ENCODE data around the gene MTCL3.

DNA sequence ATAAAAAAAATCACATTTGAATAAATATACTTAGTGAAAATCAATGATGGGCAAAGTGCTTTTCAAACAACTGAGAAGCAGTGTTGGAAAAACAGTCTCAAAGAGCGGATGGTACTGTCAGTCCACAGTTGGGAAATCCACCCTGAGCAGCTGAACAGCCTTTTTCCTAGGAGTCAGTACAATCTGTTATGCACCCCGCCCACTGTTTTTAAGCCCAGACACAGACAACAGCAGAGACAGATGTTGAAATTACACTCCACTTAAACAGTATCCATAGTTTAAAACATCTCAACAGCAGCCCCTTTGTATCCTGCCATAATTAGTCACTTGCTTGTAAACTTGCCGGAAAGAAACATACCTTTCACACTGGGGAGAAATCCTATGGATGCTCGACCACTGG lies 60.3 kb downstream of the MTCL3 start:
- TF ChIP-seq, protein P1, sequence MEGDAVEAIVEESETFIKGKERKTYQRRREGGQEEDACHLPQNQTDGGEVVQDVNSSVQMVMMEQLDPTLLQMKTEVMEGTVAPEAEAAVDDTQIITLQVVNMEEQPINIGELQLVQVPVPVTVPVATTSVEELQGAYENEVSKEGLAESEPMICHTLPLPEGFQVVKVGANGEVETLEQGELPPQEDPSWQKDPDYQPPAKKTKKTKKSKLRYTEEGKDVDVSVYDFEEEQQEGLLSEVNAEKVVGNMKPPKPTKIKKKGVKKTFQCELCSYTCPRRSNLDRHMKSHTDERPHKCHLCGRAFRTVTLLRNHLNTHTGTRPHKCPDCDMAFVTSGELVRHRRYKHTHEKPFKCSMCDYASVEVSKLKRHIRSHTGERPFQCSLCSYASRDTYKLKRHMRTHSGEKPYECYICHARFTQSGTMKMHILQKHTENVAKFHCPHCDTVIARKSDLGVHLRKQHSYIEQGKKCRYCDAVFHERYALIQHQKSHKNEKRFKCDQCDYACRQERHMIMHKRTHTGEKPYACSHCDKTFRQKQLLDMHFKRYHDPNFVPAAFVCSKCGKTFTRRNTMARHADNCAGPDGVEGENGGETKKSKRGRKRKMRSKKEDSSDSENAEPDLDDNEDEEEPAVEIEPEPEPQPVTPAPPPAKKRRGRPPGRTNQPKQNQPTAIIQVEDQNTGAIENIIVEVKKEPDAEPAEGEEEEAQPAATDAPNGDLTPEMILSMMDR (IDR thresholded peaks at IDR 0.05; ENCODE audit: poor library complexity), result no peak
- no peak for TF ChIP-seq EZH2 (IDR thresholded peaks at IDR 0.05; ENCODE audit: borderline replicate concordance)

Data from hepatocyte (in vitro differentiated cells).